GM12878 (cell line): ENCODE results near the gene EPB41.

Experiments
- CBFB ChIP-seq: IDR thresholded peaks from 2 replicates; pipeline ENCODE4 v1.6.1; 2016; ENCODE audit warnings: antibody characterized with exemption, low read depth
- CEBPB ChIP-seq, 2 experiments: fragments of 150-350 bp in 1 of 2; IDR thresholded peaks; 2 replicates each; pipeline ENCODE4 v1.6.1; 2012 to 2014; ENCODE audit warnings: low read depth in 2 of 2, low read length in 2 of 2, borderline replicate concordance in 1 of 2, inconsistent platforms in 1 of 2
- CHD1 ChIP-seq: IDR thresholded peaks from 2 replicates; pipeline ENCODE4 v1.6.1; 2012; ENCODE audit warnings: low read depth, low read length, improper control_type of control experiment
- EGR1 ChIP-seq, 2 experiments: IDR thresholded peaks; 1 replicate in 1 of 2; 2 replicates in 1 of 2; pipeline ENCODE4 v1.6.1; 2011 to 2012; ENCODE audit warnings: low read depth in 2 of 2, low read length in 2 of 2, borderline replicate concordance in 1 of 2, mild to moderate bottlenecking in 1 of 2, moderate library complexity in 1 of 2
- EZH2 ChIP-seq: IDR thresholded peaks from 2 replicates; pipeline ENCODE4 v1.6.1; 2012; ENCODE audit warnings: low read depth, mild to moderate bottlenecking, control low read depth, inconsistent platforms, low read length, borderline replicate concordance; ENCODE audit not compliant: control insufficient read depth
- FOXM1 ChIP-seq: IDR thresholded peaks from 2 replicates; pipeline ENCODE4 v1.6.1; 2012; ENCODE audit warnings: low read depth, mild to moderate bottlenecking, inconsistent platforms, low read length, moderate library complexity
- MYC ChIP-seq: IDR thresholded peaks from 2 replicates; pipeline ENCODE4 v1.6.1; 2011; ENCODE audit warnings: mild to moderate bottlenecking, low read length, moderate library complexity, inconsistent platforms; ENCODE audit not compliant: insufficient read depth, insufficient replicate concordance, insufficient read length, severe bottlenecking
- NFYB ChIP-seq: IDR thresholded peaks from 2 replicates; pipeline ENCODE4 v1.6.1; 2011; ENCODE audit warnings: low read depth, mild to moderate bottlenecking, low read length, improper control_type of control experiment, moderate library complexity; ENCODE audit not compliant: insufficient read depth
- TCF12 ChIP-seq: IDR thresholded peaks from 2 replicates; pipeline ENCODE4 v1.6.1; 2011; ENCODE audit warnings: low read depth, mild to moderate bottlenecking, low read length
- TF ChIP-seq, protein P1 (sequence below), 3 experiments: IDR thresholded peaks in 2 of 3; conservative IDR thresholded peaks in 1 of 3; 2 replicates each; pipeline ENCODE4 v1.5.1; 2011; ENCODE audit warnings: low read depth in 3 of 3, low read length in 3 of 3, mild to moderate bottlenecking in 3 of 3, control low read depth in 2 of 3, moderate library complexity in 2 of 3, inconsistent platforms in 1 of 3, mixed read lengths in 1 of 3; ENCODE audit not compliant: control insufficient read depth in 2 of 3, insufficient read depth in 1 of 3; ENCODE audit errors: extremely low read depth in 1 of 3
- TF ChIP-seq, protein P2 (sequence below): fragments of 450-650 bp; formaldehyde crosslinking; IDR thresholded peaks from 2 replicates; pipeline ENCODE4 v1.4.0; 2022; ENCODE audit warnings: mild to moderate bottlenecking, moderate library complexity
- TF ChIP-seq, protein P3 (sequence below): IDR thresholded peaks from 2 replicates; pipeline ENCODE4 v1.6.1; 2012; ENCODE audit warnings: improper control_type of control experiment, low read depth, low read length; ENCODE audit not compliant: insufficient replicate concordance
- TF ChIP-seq, protein P4 (sequence below): IDR thresholded peaks from 2 replicates; pipeline ENCODE4 v1.6.1; 2011; ENCODE audit warnings: mild to moderate bottlenecking, low read depth, low read length, moderate library complexity; ENCODE audit not compliant: insufficient replicate concordance
- TF ChIP-seq, protein P5 (sequence below): fragments of 450-650 bp; formaldehyde crosslinking; IDR thresholded peaks from 2 replicates; pipeline ENCODE4 v1.4.0; 2020; ENCODE audit warnings: mild to moderate bottlenecking, moderate library complexity

DNA sequence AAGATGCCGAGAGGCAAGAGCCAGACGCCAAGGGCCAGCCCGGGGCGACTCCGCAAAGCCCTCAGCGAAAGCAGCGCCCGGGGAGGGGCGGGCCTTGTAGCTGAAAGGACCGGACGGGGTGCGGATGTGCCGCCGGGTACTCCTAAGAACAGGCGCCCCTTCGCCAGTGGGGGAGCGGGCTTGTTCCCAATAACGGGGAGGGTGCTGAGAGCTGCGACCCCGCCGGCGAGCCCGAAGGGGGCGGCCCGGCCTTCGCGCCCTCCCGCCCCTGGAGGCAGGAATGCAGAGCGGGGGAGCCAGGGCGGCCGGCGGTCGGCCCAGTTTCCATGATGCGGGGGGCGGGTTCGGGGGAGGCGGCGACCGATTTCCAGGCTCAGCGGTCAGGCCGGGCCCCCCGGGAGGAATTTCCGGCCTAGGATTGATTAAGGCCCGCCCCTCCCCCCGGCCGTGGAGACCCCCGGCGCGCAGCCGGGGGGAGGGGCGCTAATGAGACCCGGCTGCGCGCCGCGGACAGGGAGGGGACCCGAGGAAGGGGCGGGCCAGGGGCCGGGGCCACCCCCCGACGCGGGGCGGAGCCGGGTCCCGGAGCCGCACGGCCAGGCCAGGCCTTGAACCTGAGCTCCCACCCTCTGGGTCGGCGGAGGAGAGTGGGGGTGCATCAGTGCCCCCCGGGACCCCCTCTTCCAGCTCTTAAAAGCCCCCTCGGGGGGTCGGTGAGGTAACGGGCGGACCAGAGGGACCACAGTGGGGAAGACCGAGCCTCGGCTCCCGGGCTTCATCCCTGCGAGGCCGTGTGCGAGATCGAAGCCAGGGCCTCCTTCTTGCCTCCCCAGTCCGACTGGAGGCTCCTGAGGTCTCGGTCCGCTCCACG is 210.2 kb downstream of the EPB41 start:
- TF ChIP-seq EZH2, result 0 out of 2 replicates have a peak, but pooled peaks have one; percentile 7
- no peak for TF ChIP-seq MYC
- no peak for TF ChIP-seq FOXM1
- TF ChIP-seq, protein P1, sequence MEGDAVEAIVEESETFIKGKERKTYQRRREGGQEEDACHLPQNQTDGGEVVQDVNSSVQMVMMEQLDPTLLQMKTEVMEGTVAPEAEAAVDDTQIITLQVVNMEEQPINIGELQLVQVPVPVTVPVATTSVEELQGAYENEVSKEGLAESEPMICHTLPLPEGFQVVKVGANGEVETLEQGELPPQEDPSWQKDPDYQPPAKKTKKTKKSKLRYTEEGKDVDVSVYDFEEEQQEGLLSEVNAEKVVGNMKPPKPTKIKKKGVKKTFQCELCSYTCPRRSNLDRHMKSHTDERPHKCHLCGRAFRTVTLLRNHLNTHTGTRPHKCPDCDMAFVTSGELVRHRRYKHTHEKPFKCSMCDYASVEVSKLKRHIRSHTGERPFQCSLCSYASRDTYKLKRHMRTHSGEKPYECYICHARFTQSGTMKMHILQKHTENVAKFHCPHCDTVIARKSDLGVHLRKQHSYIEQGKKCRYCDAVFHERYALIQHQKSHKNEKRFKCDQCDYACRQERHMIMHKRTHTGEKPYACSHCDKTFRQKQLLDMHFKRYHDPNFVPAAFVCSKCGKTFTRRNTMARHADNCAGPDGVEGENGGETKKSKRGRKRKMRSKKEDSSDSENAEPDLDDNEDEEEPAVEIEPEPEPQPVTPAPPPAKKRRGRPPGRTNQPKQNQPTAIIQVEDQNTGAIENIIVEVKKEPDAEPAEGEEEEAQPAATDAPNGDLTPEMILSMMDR (IDR thresholded peaks at IDR 0.05 in 2 of 3, conservative IDR thresholded peaks at IDR 0.05 in 1 of 3; ENCODE audit: control insufficient read depth in 2 of 3, extremely low read depth in 1 of 3, insufficient read depth in 1 of 3, low read depth in 3 of 3, low read length in 3 of 3), result no peak
- TF ChIP-seq NFYB, result no peak
- no peak for TF ChIP-seq CBFB
- TF ChIP-seq EGR1 (IDR thresholded peaks at IDR 0.05; ENCODE audit: borderline replicate concordance in 1 of 2, low read depth in 2 of 2, low read length in 2 of 2), result no peak
- TF ChIP-seq CEBPB (IDR thresholded peaks at IDR 0.05; ENCODE audit: borderline replicate concordance in 1 of 2, low read depth in 2 of 2, low read length in 2 of 2), result no peak
- TF ChIP-seq, protein P2, sequence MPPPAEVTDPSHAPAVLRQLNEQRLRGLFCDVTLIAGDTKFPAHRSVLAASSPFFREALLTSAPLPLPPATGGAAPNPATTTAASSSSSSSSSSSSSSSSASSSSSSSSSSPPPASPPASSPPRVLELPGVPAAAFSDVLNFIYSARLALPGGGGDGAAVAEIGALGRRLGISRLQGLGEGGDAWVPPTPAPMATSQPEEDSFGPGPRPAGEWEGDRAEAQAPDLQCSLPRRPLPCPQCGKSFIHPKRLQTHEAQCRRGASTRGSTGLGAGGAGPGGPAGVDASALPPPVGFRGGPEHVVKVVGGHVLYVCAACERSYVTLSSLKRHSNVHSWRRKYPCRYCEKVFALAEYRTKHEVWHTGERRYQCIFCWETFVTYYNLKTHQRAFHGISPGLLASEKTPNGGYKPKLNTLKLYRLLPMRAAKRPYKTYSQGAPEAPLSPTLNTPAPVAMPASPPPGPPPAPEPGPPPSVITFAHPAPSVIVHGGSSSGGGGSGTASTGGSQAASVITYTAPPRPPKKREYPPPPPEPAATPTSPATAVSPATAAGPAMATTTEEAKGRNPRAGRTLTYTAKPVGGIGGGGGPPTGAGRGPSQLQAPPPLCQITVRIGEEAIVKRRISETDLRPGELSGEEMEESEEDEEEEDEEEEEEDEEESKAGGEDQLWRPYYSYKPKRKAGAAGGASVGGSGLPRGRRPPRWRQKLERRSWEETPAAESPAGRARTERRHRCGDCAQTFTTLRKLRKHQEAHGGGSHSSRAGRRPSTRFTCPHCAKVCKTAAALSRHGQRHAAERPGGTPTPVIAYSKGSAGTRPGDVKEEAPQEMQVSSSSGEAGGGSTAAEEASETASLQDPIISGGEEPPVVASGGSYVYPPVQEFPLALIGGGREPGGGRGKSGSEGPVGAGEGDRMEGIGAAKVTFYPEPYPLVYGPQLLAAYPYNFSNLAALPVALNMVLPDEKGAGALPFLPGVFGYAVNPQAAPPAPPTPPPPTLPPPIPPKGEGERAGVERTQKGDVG, result no peak
- TF ChIP-seq, protein P3, sequence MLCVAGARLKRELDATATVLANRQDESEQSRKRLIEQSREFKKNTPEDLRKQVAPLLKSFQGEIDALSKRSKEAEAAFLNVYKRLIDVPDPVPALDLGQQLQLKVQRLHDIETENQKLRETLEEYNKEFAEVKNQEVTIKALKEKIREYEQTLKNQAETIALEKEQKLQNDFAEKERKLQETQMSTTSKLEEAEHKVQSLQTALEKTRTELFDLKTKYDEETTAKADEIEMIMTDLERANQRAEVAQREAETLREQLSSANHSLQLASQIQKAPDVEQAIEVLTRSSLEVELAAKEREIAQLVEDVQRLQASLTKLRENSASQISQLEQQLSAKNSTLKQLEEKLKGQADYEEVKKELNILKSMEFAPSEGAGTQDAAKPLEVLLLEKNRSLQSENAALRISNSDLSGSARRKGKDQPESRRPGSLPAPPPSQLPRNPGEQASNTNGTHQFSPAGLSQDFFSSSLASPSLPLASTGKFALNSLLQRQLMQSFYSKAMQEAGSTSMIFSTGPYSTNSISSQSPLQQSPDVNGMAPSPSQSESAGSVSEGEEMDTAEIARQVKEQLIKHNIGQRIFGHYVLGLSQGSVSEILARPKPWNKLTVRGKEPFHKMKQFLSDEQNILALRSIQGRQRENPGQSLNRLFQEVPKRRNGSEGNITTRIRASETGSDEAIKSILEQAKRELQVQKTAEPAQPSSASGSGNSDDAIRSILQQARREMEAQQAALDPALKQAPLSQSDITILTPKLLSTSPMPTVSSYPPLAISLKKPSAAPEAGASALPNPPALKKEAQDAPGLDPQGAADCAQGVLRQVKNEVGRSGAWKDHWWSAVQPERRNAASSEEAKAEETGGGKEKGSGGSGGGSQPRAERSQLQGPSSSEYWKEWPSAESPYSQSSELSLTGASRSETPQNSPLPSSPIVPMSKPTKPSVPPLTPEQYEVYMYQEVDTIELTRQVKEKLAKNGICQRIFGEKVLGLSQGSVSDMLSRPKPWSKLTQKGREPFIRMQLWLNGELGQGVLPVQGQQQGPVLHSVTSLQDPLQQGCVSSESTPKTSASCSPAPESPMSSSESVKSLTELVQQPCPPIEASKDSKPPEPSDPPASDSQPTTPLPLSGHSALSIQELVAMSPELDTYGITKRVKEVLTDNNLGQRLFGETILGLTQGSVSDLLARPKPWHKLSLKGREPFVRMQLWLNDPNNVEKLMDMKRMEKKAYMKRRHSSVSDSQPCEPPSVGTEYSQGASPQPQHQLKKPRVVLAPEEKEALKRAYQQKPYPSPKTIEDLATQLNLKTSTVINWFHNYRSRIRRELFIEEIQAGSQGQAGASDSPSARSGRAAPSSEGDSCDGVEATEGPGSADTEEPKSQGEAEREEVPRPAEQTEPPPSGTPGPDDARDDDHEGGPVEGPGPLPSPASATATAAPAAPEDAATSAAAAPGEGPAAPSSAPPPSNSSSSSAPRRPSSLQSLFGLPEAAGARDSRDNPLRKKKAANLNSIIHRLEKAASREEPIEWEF, result no peak
- TF ChIP-seq TCF12, result no peak
- TF ChIP-seq, protein P4, sequence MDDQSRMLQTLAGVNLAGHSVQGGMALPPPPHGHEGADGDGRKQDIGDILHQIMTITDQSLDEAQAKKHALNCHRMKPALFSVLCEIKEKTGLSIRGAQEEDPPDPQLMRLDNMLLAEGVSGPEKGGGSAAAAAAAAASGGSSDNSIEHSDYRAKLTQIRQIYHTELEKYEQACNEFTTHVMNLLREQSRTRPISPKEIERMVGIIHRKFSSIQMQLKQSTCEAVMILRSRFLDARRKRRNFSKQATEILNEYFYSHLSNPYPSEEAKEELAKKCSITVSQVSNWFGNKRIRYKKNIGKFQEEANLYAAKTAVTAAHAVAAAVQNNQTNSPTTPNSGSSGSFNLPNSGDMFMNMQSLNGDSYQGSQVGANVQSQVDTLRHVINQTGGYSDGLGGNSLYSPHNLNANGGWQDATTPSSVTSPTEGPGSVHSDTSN, result no peak
- TF ChIP-seq, protein P5, sequence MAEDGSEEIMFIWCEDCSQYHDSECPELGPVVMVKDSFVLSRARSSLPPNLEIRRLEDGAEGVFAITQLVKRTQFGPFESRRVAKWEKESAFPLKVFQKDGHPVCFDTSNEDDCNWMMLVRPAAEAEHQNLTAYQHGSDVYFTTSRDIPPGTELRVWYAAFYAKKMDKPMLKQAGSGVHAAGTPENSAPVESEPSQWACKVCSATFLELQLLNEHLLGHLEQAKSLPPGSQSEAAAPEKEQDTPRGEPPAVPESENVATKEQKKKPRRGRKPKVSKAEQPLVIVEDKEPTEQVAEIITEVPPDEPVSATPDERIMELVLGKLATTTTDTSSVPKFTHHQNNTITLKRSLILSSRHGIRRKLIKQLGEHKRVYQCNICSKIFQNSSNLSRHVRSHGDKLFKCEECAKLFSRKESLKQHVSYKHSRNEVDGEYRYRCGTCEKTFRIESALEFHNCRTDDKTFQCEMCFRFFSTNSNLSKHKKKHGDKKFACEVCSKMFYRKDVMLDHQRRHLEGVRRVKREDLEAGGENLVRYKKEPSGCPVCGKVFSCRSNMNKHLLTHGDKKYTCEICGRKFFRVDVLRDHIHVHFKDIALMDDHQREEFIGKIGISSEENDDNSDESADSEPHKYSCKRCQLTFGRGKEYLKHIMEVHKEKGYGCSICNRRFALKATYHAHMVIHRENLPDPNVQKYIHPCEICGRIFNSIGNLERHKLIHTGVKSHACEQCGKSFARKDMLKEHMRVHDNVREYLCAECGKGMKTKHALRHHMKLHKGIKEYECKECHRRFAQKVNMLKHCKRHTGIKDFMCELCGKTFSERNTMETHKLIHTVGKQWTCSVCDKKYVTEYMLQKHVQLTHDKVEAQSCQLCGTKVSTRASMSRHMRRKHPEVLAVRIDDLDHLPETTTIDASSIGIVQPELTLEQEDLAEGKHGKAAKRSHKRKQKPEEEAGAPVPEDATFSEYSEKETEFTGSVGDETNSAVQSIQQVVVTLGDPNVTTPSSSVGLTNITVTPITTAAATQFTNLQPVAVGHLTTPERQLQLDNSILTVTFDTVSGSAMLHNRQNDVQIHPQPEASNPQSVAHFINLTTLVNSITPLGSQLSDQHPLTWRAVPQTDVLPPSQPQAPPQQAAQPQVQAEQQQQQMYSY (CRISPR knock-in tag), result no peak
- no peak for TF ChIP-seq CHD1
